Effector memory CD8-positive, alpha-beta T cell (primary cell): Measurements from ENCODE around the gene IZUMO3.
"Not testable (repeated sequence)": the region's sequence is repeated elsewhere in the genome, so short reads cannot be mapped to it uniquely, and the experiment has no call there.

ENCODE experiments used
- ATAC-seq: fragments of 150-1000 bp; cut with Tn5 transposase; replicated peaks from 2 replicates; pipeline ENCODE4 v1.10.0; 2021; ENCODE audit warnings: mild to moderate bottlenecking, moderate library complexity
- DNase-seq, 3 experiments: peaks; one replicate each; pipeline ENCODE4 v3.0.0; 2021
- H3K27ac Mint-ChIP-seq, 2 donors: one replicate each; pipeline ENCODE4 v1.8.0; 2022; ENCODE audit warnings: mild to moderate bottlenecking in 2 of 2, mixed read lengths in 2 of 2, moderate library complexity in 2 of 2
- H3K27me3 Mint-ChIP-seq, 2 donors: one replicate each; pipeline ENCODE4 v1.8.0; 2022; ENCODE audit warnings: mixed read lengths in 2 of 2
- H3K36me3 Mint-ChIP-seq: one replicate; pipeline ENCODE4 v1.8.0; 2022; ENCODE audit warnings: mild to moderate bottlenecking, moderate library complexity, mixed read lengths; ENCODE audit not compliant: insufficient read depth
- H3K4me1 Mint-ChIP-seq, 2 donors: one replicate each; pipeline ENCODE4 v1.8.0; 2022; ENCODE audit warnings: low read depth in 2 of 2, mixed read lengths in 2 of 2
- H3K4me3 Mint-ChIP-seq, 2 donors: one replicate each; pipeline ENCODE4 v1.8.0; 2022; ENCODE audit warnings: mild to moderate bottlenecking in 2 of 2, mixed read lengths in 2 of 2, moderate library complexity in 2 of 2
- H3K9me3 Mint-ChIP-seq, 2 donors: one replicate each; pipeline ENCODE4 v1.8.0; 2022; ENCODE audit warnings: mixed read lengths in 2 of 2
- total RNA-seq, 9 experiments: gene quantifications; one replicate each; lab custom pipeline; 2026; lab: John Stamatoyannopoulos, UW

IZUMO3 gene
- total RNA-seq, result 0 to 0.10 (median 0) reads per million in 9 experiments

DNA sequence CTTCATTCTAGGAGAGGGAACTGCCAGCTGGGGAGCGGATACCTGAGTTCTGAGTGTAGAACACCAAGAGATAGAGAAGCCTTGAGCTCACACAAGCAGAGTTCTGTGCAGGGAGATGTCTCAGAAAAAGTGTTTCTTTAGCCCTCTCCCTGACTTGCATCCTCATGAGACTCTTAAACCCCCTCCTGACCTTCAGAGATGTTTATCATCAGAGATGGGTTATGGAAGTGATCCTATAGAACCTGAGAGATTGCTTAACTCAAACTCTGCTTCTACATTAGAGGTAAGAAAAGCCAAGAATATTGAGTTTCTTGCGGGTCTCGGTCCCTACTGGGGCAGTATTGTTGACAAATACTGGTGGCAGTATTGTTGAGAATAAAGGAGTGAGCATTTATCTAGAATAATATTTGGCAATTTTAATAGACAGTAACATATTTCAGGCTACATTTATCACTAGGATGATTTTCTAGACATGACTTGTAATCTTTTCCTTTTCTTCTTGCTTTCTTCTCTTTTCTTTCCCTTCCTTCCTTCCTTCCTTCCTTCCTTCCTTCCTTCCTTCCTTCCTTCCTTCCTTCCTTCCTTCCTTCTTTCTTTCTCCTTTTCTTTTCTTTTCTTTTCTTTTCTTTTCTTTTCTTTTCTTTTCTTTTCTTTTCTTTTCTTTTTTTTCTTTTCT is at the start of gene IZUMO3:
Gene IZUMO3 (minus strand): TSS at position 51 of the 676 bp plus-strand sequence. CDS start 248 bp downstream, outside the sequence.
- no peaks in the 10 kb centered on the region for H3K4me1 Mint-ChIP-seq
- DNase-seq, result no peak

DNA sequence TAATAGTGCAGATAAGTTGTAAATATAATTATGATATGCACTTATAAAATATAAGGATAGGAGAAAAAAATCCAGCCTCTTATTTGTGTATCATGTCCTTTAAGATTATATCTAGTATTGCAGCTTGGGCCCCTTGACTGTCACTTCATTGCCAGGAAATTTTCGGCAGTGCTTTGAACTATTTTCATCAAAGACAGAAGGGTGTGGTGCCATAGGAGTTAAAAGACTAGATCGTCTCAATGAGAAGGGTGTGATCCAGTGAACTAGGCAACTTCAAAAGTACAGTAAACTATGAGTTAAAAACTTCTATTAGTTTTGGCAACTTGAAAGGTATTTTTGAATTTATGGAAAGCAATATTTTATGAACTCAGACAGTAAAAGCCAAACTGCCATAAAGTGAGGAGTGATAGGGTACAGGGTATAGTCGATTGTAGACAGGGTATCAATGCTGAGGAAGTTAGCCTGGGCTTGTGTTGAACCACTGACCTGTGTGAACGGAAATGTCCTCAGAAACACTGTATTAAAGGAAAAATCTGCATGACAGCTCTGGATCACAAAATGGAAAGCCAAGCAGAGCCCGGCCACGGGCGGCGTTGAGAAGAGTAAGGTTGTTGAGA is 48.6 kb upstream of the IZUMO3 start:
- no peaks in the 10 kb centered on the region for H3K36me3 Mint-ChIP-seq
- no peaks in the 10 kb centered on the region for H3K4me1 Mint-ChIP-seq
- H3K27ac Mint-ChIP-seq, result no peak overlapping the region
- no peaks in the 10 kb centered on the region for H3K27me3 Mint-ChIP-seq
- peaks cover 5 to 8% of the 10 kb centered on the region in 2 donors for H3K9me3 Mint-ChIP-seq
- ATAC-seq (no peak), DNase-seq (no peak)
- no peak overlapping the region for H3K4me3 Mint-ChIP-seq

More for the DNA sequence above, at the start of gene IZUMO3:
- no peak for ATAC-seq
- no peak within 1 kb of the TSS for H3K4me3 Mint-ChIP-seq
- H3K36me3 Mint-ChIP-seq, result no peaks in the 10 kb centered on the region
- peaks cover 6 to 17% of the 10 kb centered on the region in 2 donors for H3K9me3 Mint-ChIP-seq
- no peak within 1 kb of the TSS for H3K27ac Mint-ChIP-seq
- no peaks in the 10 kb centered on the region for H3K27me3 Mint-ChIP-seq

GRCh38 chr9:24590432-24590831 is 44.7 kb upstream of the IZUMO3 start:
- DNase-seq, result no peak
- Mint-ChIP-seq H3K9me3 (peaks cover 0 to 2% of the 10 kb centered on the region in 2 donors), H3K36me3 (no peaks in the 10 kb centered on the region), H3K4me3 (no peak overlapping the region), H3K4me1 (no peaks in the 10 kb centered on the region), H3K27ac (no peak overlapping the region), H3K27me3 (no peaks in the 10 kb centered on the region)
- no peak for ATAC-seq

DNA sequence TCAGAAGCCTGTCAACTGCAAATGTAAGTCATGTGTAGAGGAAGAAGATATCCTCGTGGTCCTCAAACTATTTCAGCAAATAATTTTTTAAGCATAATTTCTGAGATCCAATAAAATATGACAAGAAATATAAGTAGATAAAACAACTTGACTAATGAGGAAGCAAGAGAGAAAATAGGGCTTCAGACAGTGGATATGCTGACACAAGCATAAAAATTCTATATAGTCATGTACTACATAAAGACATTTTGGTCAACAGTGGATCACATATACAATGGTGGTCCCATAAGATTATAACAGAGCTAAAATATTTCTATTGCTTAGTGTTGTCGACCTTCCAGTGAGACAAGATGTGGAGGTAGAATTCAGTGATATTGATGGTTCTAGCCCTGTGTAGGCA is 42.2 kb upstream of the IZUMO3 start:
- no peaks in the 10 kb centered on the region for H3K4me1 Mint-ChIP-seq
- peaks cover 0 to under 1% of the 10 kb centered on the region in 2 donors for H3K9me3 Mint-ChIP-seq
- no peak overlapping the region for H3K27ac Mint-ChIP-seq

DNA sequence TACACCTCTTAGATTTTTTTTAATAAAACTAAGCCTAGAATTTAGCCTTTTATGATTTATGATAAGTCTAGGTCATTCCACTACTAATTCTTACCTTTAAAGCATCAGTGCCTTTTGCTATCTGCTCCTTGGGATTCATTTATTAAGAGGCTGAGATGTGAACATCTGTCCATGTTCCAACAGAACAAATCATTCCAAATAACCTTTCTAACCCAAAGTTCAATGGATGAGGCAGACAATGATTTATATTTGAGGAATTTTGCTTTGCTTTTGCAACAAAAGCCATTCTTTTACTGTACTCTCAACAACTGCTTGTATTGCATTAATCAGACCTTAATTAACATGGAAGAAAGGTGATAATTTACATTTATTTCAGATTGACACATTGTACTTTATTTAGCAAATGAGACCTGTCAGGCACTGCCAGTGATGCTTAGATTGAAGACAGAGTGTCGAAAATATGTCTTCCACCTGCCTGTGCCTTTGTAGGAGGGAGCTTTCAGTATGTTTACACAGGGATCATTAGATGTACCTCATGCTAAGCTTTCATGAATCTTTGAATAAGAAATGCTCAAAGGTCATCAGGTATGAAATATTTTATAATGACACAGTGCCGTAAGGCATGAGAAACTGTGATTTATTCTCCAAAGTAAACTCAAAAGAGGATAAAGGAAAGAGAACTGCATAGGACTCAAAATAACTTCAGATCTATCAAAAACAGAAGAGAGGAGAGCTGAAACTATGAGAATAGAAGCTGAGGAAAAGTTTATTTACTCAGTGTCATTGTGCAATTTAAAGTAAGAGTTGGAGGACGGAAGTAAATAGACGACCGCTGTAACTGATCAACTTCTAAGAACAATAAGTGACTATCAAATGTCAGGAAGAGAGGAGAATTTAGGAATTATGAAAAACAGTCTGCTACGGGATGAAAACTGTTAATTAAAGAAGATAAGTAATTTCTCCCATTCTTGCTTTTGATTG is 36.7 kb upstream of the IZUMO3 start:
- Mint-ChIP-seq H3K36me3 (no peaks in the 10 kb centered on the region), H3K9me3 (peaks cover 3 to 7% of the 10 kb centered on the region in 2 donors), H3K27me3 (no peaks in the 10 kb centered on the region), H3K4me1 (no peaks in the 10 kb centered on the region), H3K27ac (no peak overlapping the region), H3K4me3 (no peak overlapping the region)
- DNase-seq (no peak), ATAC-seq (no peak)

More for the DNA sequence above, 42.2 kb upstream of the IZUMO3 start:
- Mint-ChIP-seq H3K27me3 (no peaks in the 10 kb centered on the region), H3K4me3 (no peak overlapping the region), H3K36me3 (no peaks in the 10 kb centered on the region)
- no peak for DNase-seq
- ATAC-seq, result no peak

GRCh38 chr9:24580005-24580404 is 34.3 kb upstream of the IZUMO3 start:
- H3K27ac Mint-ChIP-seq, ATAC-seq, H3K9me3 Mint-ChIP-seq, H3K27me3 Mint-ChIP-seq, H3K36me3 Mint-ChIP-seq, DNase-seq, H3K4me3 Mint-ChIP-seq, H3K4me1 Mint-ChIP-seq: not testable (repeated sequence)

DNA sequence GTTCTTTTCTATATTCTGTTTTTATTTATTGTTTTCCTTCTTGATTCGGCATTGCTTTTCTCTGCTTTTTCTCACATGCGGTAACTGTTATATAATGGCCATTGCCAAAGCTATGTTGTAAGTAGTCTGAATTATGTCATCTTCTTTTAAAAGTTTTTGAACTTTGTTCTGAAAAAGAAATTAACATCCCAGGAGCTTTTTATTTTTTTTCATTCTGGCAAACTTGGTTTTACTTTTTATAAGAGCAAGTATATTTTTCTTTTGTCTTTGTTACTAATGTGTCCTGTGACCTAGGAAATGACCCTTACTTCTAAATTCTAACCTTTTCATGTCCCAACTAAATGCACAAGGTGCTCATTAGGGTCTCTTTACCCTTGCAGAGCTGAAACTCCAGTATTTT is 26.7 kb upstream of the IZUMO3 start:
- Mint-ChIP-seq H3K9me3 (no peaks in the 10 kb centered on the region), H3K36me3 (no peaks in the 10 kb centered on the region), H3K4me3 (no peak overlapping the region), H3K27me3 (no peaks in the 10 kb centered on the region), H3K4me1 (no peaks in the 10 kb centered on the region), H3K27ac (no peak overlapping the region)
- DNase-seq, result no peak
- ATAC-seq, result no peak

DNA sequence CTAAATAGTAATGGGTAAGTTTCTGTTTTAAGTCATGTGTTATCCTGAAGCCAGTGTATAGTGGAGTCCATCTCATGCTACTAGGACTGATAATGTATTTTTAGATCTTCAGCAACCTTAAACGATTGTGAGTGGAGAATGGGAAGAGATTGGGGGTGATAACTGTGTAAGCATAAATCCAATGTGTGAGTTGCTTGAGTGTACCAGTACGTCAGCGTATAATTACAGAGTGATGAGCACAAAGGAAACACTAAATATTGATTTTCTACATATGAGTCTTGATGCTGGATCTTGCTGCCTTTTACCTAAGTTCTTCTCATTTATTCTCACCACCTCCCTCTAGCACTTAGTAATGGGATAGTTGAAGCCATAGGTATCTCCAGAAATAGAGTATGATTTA is 16.3 kb upstream of the IZUMO3 start:
- ATAC-seq, result no peak
- DNase-seq, result no peak
- no peaks in the 10 kb centered on the region for H3K36me3 Mint-ChIP-seq
- H3K4me1 Mint-ChIP-seq, result no peaks in the 10 kb centered on the region
- H3K4me3 Mint-ChIP-seq, result no peak overlapping the region
- H3K27ac Mint-ChIP-seq, result no peak overlapping the region
- no peaks in the 10 kb centered on the region for H3K27me3 Mint-ChIP-seq
- H3K9me3 Mint-ChIP-seq, result peaks cover 5 to 26% of the 10 kb centered on the region in 2 donors

DNA sequence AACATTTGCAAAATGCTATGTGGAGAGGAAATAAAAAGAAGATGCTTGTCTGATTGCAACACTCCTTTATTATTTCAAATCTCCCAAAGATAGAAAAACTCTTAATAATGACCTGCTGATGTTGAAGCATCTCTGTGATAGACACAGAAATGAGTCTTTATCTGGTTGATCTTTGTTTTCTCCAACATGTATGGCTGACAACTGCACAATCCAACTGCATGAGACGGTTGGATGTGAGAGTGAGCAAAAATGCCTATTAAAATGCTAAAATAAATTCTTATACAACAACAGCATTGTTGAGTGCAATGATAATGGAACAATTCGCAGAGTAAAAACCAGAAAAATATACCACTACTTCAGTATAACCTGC is 7.5 kb upstream of the IZUMO3 start:
- H3K36me3 Mint-ChIP-seq, result no peaks in the 10 kb centered on the region
- H3K9me3 Mint-ChIP-seq, result peaks cover 7 to 8% of the 10 kb centered on the region in 2 donors
- no peak overlapping the region for H3K4me3 Mint-ChIP-seq
- H3K4me1 Mint-ChIP-seq, result no peaks in the 10 kb centered on the region
- H3K27me3 Mint-ChIP-seq, result no peaks in the 10 kb centered on the region
- ATAC-seq (no peak), DNase-seq (no peak)
- H3K27ac Mint-ChIP-seq, result no peak overlapping the region

GRCh38 chr9:24552526-24553182 is 7.0 kb upstream of the IZUMO3 start:
- Mint-ChIP-seq H3K36me3 (no peaks in the 10 kb centered on the region), H3K4me3 (no peak overlapping the region), H3K27ac (no peak overlapping the region), H3K9me3 (peaks cover 7 to 8% of the 10 kb centered on the region in 2 donors), H3K27me3 (no peaks in the 10 kb centered on the region), H3K4me1 (no peaks in the 10 kb centered on the region)
- ATAC-seq, result no peak
- DNase-seq, result no peak

GRCh38 chr9:24545285-24545684 is 412 bp downstream of the IZUMO3 start:
- peaks cover 6 to 17% of the 10 kb centered on the region in 2 donors for H3K9me3 Mint-ChIP-seq

GRCh38 chr9:24518545-24518944 is 27.2 kb downstream of the IZUMO3 start:
- Mint-ChIP-seq H3K36me3 (no peaks in the 10 kb centered on the region), H3K9me3 (peaks cover 2 to 23% of the 10 kb centered on the region in 2 donors), H3K27me3 (no peaks in the 10 kb centered on the region), H3K4me1 (no peaks in the 10 kb centered on the region), H3K27ac (no peak overlapping the region), H3K4me3 (no peak overlapping the region)
- DNase-seq (no peak), ATAC-seq (no peak)

More at GRCh38 chr9:24545285-24545684, 412 bp downstream of the IZUMO3 start:
- Mint-ChIP-seq H3K27me3 (no peaks in the 10 kb centered on the region), H3K4me1 (no peaks in the 10 kb centered on the region), H3K27ac (no peak overlapping the region), H3K36me3 (no peaks in the 10 kb centered on the region), H3K4me3 (no peak overlapping the region)
- no peak for DNase-seq
- no peak for ATAC-seq

DNA sequence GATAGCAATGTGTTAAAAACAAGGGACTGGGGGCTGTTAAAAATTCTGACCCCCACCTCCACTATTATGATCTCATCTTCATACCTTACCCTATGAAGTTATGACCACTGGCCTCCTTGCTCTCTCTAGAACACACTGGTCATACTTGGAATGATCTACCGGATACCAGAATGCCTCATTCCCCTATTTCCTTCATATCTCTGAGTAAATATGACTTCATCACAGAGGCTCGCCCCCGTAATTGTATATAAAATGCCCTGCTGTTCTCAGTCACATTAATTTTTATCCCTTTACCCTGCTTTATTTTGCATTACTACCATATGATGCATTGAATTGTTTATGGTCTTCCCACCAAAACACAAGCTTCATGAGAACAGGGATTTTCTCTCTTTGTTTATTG is 29.2 kb downstream of the IZUMO3 start:
- Mint-ChIP-seq H3K36me3 (no peaks in the 10 kb centered on the region), H3K27ac (no peak overlapping the region), H3K27me3 (no peaks in the 10 kb centered on the region), H3K9me3 (peaks cover 7 to 32% of the 10 kb centered on the region in 2 donors), H3K4me1 (no peaks in the 10 kb centered on the region), H3K4me3 (no peak overlapping the region)
- ATAC-seq (no peak), DNase-seq (no peak)
